Suprapubic skin (tissue), 3 donors: ENCODE results near the gene AP2B1.

Experiments used
- CTCF ChIP-seq, 2 donors: fragments of 200-600 bp in 1 of 2; fragments of 450-650 bp in 1 of 2; sonication (generic) in 1 of 2; IDR thresholded peaks; one replicate each; pipeline ENCODE4 v1.5.1; 2016 to 2019; ENCODE audit warnings: antibody characterized with exemption in 2 of 2, mild to moderate bottlenecking in 1 of 2, moderate library complexity in 1 of 2
- EP300 ChIP-seq: sonication (generic); formaldehyde crosslinking; IDR thresholded peaks from one replicate; pipeline ENCODE4 v1.6.1; 2017; ENCODE audit warnings: antibody characterized with exemption
- POLR2A ChIP-seq, 2 donors: fragments of 450-650 bp; IDR thresholded peaks; one replicate each; pipeline ENCODE4 v1.6.1; 2017; ENCODE audit warnings: antibody characterized with exemption in 2 of 2, mild to moderate bottlenecking in 2 of 2, moderate library complexity in 2 of 2

GRCh38 chr17:35630530-35631148 is 43.5 kb downstream of the AP2B1 start:
- TF ChIP-seq EP300, result no peak
- no peak for TF ChIP-seq POLR2A (IDR thresholded peaks at IDR 0.05)
- no peak for TF ChIP-seq CTCF (IDR thresholded peaks at IDR 0.05)
